Left ventricle myocardium inferior (tissue), 1 donor: ENCODE results near the gene PPCDC. TPM values are rescaled to one million over a fixed set of nuclear protein-coding genes. Genes with fewer than 3 reads are reported as not detected.

ENCODE experiments used
- DNase-seq: peaks from one replicate; pipeline ENCODE4 v3.0.0-alpha.2; 2020
- H3K27ac ChIP-seq: fragments of 200-600 bp; replicated peaks from 2 replicates; pipeline ENCODE4 v1.8.0; 2021
- H3K27me3 ChIP-seq: fragments of 200-600 bp; 2 replicates; pipeline ENCODE4 v1.8.0; 2021; ENCODE audit warnings: low read depth
- H3K36me3 ChIP-seq: fragments of 200-600 bp; 2 replicates; pipeline ENCODE4 v1.8.0; 2021
- H3K4me1 ChIP-seq: fragments of 200-600 bp; 2 replicates; pipeline ENCODE4 v1.8.0; 2021
- H3K4me3 ChIP-seq: fragments of 200-600 bp; 2 replicates; pipeline ENCODE4 v1.8.0; 2021; ENCODE audit warnings: mild to moderate bottlenecking, moderate library complexity
- H3K9me3 ChIP-seq: fragments of 200-600 bp; replicated peaks from 2 replicates; pipeline ENCODE4 v1.8.0; 2021
- CTCF ChIP-seq: fragments of 200-600 bp; IDR thresholded peaks from 2 replicates; pipeline ENCODE4 v1.8.0; 2021; ENCODE audit warnings: antibody characterized with exemption, mild to moderate bottlenecking, borderline replicate concordance
- intact Hi-C: fragments of 100-400 bp; cut with micrococcal nuclease; formaldehyde crosslinking; loops from one replicate; pipeline ENCODE4 v1.11.0; 2022
- total RNA-seq: library from RNA; stranded (reverse); fragmentation: NEBNext Ultra II Directional; extraction: Animal tissue kit (Norgen Biotek cat#: 25700); gene quantifications from one replicate; pipeline ENCODE4 v1.2.1, GENCODE V29; 2021
- donor health status: DM: no; HTN: yes; CAD: no; lungs with severe emphysema.

PPCDC gene
- total RNA-seq, 1 donor from 2014 or later = 5.0 TPM

GRCh38 chr15:75049392-75049791, 26.0 kb downstream of the PPCDC start:
- peak; percentile 86 for DNase-seq
- Histone ChIP-seq H3K4me1 (peaks cover 100% of the 10 kb centered on the region), H3K9me3 (no peaks in the 10 kb centered on the region), H3K27ac (peak overlapping the region; percentile 97), H3K4me3 (no peak overlapping the region), H3K36me3 (no peaks in the 10 kb centered on the region), H3K27me3 (no peaks in the 10 kb centered on the region)
- intact Hi-C loops = no loop called here
- TF ChIP-seq CTCF = no peak

- intact Hi-C loops = no loop called here
- Histone ChIP-seq H3K36me3 (no peaks in the 10 kb centered on the region), H3K4me3 (no peak overlapping the region), H3K27ac (peak overlapping the region; percentile 97), H3K27me3 (no peaks in the 10 kb centered on the region), H3K4me1 (peaks cover 100% of the 10 kb centered on the region), H3K9me3 (no peaks in the 10 kb centered on the region)
- DNase-seq = no peak
- no peak for TF ChIP-seq CTCF
Measured at GRCh38 chr15:75050283-75050682, 26.9 kb downstream of the PPCDC start.

- no peak for TF ChIP-seq CTCF
- Histone ChIP-seq H3K4me3 (no peak overlapping the region), H3K9me3 (no peaks in the 10 kb centered on the region), H3K27me3 (no peaks in the 10 kb centered on the region), H3K36me3 (no peaks in the 10 kb centered on the region), H3K27ac (peak overlapping the region; percentile 97), H3K4me1 (peaks cover 94% of the 10 kb centered on the region)
- peak; percentile 62 for DNase-seq
- intact Hi-C loops = no loop called here
Measured at GRCh38 chr15:75051191-75051608, 27.8 kb downstream of the PPCDC start.

- peak overlapping the region; percentile 97 for H3K27ac ChIP-seq
- intact Hi-C loops = no loop called here
- H3K36me3 ChIP-seq = no peaks in the 10 kb centered on the region
- no peaks in the 10 kb centered on the region for H3K27me3 ChIP-seq
- TF ChIP-seq CTCF = no peak
- peaks cover 88% of the 10 kb centered on the region for H3K4me1 ChIP-seq
- no peak for DNase-seq
- H3K4me3 ChIP-seq = no peak overlapping the region
- no peaks in the 10 kb centered on the region for H3K9me3 ChIP-seq
Measured at GRCh38 chr15:75051711-75052110, 28.3 kb downstream of the PPCDC start.

- TF ChIP-seq CTCF = no peak
- intact Hi-C loops = no loop called here
- Histone ChIP-seq H3K36me3 (no peaks in the 10 kb centered on the region), H3K27me3 (no peaks in the 10 kb centered on the region), H3K27ac (peak overlapping the region; percentile 67), H3K4me3 (no peak overlapping the region), H3K4me1 (peaks cover 82% of the 10 kb centered on the region), H3K9me3 (no peaks in the 10 kb centered on the region)
- DNase-seq = no peak
Measured at GRCh38 chr15:75052972-75053747, 29.8 kb downstream of the PPCDC start.
